Adipose tissue (tissue), 3 donors: ENCODE measurements around the gene EFHD1. TPM values are rescaled to one million over a fixed set of nuclear protein-coding genes. Genes with fewer than 3 reads are reported as not detected.
A peak's percentile ranks its signal among the peaks of the same experiment; 100 is the strongest.
"Not testable (repeated sequence)": the region's sequence is repeated elsewhere in the genome, so short reads cannot be mapped to it uniquely, and the experiment has no call there.

Experiments
- H3K27ac ChIP-seq: one replicate; pipeline ENCODE4 v1.5.1; 2013; ENCODE audit warnings: low read depth, low read length
- WGBS, 3 donors: extraction: QIAGEN DNeasy Blood & Tissue Kit; methylation state at CpG; one replicate each; pipeline ENCODE4 v1.1.7; 2013; 5-methylcytosine and 5-hydroxymethylcytosine counted together
- polyA plus RNA-seq, 3 donors: library from polyadenylated mRNA; stranded (reverse); fragments of 200-250 nt; gene quantifications; one replicate each; pipeline ENCODE4 v1.2.3, GENCODE V29; 2013
- donor health status: healthy with polysubstance abuse.
- donor health status: Bipolar disorder and iron deficiency.
- donor health status: healthy.

EFHD1 gene
- polyA plus RNA-seq, 3 donors = 2.6 to 59.5 (median 18.9) TPM

GRCh38 chr2:232675381-232675780 is 42.0 kb downstream of the EFHD1 start:
- no peak overlapping the region for H3K27ac ChIP-seq
- 91% methylated on average over 10 of the region's 10 CpGs for WGBS, 3 donors

DNA sequence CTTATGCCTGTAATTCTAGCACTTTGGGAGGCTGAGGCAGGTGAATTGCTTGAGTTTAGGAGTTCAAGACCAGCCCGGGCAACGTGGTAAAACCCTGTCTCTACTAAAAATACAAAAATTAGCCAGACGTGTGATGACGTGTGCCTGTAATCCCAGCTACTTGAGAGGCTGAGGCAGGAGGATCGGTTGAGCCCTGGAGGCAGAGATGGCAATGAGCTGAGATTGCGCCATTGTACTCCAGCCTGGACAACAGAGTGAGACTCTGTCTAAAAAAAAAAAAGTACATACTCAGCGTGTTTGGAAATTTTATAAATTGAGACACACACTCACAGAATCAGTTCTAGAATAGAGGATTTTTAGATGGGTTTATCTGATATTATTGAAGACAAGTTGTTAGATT is 46.6 kb downstream of the EFHD1 start:
- no peak overlapping the region for H3K27ac ChIP-seq
- WGBS, 3 donors = 90 to 94% (median 91%) methylated on average over 7 of the region's 7 CpGs

- 80 to 89% (median 85%) methylated on average over 10 of the region's 10 CpGs for WGBS, 3 donors
- H3K27ac ChIP-seq = no peak overlapping the region
Observed at GRCh38 chr2:232681527-232681926, 48.1 kb downstream of the EFHD1 start.

GRCh38 chr2:232683368-232683767 is 50.0 kb downstream of the EFHD1 start:
- H3K27ac ChIP-seq = no peak overlapping the region
- WGBS, 3 donors = 38 to 46% (median 40%) methylated on average over 1 of the region's 1 CpG

DNA sequence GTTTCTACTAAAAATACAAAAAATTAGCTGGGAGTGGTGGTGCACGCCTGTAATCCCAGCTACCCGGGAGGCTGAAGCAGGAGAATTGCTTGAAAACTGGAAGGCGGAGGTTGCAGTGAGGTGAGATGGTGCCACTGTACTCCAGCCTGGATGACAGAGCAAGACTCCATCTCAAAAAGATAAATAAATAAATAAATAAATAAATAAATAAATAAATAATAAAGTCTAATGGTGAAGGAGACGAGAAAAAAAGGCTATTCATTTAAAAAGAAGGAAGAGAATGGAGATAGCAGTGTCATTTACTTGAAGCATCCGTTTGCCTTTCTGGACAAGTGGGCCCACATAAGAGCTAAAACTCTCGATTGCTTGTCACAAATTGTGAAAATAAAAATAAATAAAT is 52.0 kb downstream of the EFHD1 start:
- H3K27ac ChIP-seq = not testable (repeated sequence)
- WGBS, 3 donors = 90 to 94% (median 92%) methylated on average over 6 of the region's 6 CpGs

- WGBS, 3 donors = 80 to 83% (median 82%) methylated on average over 11 of the region's 11 CpGs
- no peak overlapping the region for H3K27ac ChIP-seq
Observed at GRCh38 chr2:232687382-232688160, 54.2 kb downstream of the EFHD1 start.

GRCh38 chr2:232688201-232688600 is 54.8 kb downstream of the EFHD1 start:
- 89 to 97% (median 93%) methylated on average over 7 of the region's 7 CpGs for WGBS, 3 donors

DNA sequence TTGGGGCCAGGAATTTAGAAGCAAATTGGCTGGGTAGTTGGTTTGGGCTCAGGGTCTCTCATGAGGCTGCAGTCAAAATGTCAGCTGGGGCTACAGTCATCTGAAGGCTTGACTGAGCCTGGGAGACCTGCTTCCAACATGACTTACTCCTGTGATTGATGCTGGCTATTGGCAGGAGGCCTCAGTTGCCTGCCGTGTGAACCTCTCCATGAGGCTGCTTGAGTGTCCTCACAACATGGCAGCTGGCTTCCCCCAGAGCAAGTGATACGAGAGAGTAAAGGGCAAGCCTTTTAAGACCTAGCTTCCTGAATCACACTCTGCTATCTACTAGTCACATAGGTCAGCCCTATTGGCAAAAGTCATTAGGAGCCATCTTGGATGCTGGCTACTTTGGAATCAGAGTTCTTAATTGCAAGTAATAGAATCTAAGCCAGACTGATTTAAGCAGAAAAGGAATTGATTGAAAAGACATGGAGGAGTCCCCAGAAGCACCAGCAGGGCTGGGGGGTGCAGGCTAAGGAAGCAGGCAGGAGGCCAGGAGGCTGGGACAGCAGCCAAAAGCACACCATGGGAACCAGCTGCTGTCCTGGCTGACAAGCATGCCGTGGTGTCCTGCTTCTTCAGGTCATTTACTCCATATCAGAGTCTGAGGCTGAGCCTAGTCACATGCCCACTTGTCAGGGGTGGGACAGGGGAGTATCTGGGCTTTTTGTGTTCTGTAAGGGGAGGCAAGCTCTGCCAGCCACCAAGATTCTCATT is 55.9 kb downstream of the EFHD1 start:
- H3K27ac ChIP-seq = no peak overlapping the region
- WGBS, 3 donors = 52 to 54% (median 52%) methylated on average over 3 of the region's 3 CpGs

More at GRCh38 chr2:232688201-232688600, 54.8 kb downstream of the EFHD1 start:
- no peak overlapping the region for H3K27ac ChIP-seq

GRCh38 chr2:232691117-232691516 is 57.7 kb downstream of the EFHD1 start:
- 93 to 97% (median 96%) methylated on average over 13 of the region's 13 CpGs for WGBS, 3 donors
- not testable (repeated sequence) for H3K27ac ChIP-seq

DNA sequence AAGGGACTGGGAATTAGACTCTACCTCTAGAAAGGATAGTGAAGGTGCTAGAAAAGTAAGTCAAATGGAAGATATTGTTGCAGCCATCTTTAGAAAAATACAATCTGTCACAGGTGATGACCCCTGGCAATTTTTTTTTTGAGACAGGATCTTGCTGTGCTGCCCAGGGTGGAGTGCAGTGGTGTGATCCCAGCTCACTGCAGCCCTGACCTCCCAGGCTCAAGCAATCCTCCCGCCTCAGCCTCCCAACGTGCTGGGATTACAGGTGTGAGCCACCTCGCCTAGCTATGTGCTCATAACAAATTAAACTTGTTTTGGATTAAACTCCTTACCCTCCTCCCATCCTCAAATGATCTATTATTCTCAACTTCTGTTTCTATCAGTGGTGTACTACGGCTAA is 59.9 kb downstream of the EFHD1 start:
- WGBS, 3 donors = 81 to 89% (median 87%) methylated on average over 4 of the region's 4 CpGs
- H3K27ac ChIP-seq = no peak overlapping the region

DNA sequence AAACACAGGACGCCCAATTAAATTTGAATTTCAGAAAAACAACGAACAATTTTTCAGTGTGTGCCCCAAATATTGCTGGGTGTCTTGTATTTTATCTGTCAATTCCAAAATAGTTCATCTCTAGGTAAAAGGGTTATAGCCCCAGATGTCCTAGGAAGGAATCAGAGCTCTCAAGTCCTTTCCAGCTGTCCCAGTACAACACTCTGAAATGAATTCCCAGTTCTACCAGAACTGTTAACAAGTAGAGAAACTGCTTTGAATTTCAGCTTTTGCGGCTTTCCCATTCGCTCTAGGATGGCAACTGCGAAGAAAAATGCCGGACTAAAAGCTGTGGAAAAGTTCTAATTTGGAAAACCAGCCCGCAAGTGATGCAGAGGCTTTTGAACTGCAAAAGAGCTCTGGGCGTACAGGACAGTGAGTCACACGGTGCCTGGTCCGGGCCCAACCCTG is 63.2 kb downstream of the EFHD1 start:
- 40 to 48% (median 45%) methylated on average over 10 of the region's 10 CpGs for WGBS, 3 donors

DNA sequence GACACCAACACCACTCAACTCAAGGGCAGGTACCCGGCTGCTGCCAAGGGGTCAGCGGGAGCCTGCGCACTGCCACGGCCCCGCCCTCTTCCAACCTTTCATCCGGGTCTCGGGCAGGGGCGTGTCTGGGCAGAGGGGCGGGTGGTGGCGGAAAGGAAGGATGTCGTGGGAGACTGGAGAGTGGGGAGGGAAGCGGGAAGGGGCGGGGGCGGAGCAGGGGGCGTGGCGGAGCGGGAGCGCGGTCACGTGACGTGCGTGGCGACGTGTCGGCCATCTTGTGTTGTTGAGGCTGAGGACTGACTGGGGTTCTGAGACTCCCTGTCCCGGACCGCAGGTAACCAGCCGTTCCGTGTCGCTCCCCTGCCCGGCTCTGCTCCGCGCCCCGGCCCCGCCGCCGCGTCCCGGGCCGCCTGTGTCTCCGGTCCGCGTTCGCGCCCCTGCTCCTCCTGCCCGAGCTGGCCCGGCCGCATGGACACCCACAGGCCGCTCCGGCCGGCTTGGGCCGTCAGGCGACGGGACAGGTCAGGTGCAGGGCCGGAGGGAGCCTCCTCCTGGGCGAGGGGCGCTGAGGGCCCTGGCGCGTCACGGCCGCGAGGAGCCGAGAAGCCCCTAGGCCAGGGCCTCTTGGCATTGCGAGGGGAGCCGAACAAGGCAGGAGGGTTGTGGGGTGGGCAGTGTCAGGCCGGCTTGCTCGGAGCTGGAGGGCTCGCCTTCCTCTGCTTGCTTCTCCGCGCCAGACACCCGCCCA is 63.8 kb downstream of the EFHD1 start, which contains the start of gene GIGYF2:
Gene GIGYF2, plus strand, starts transcription at position 273 of the 748 bp plus-strand sequence. CDS start 37,867 bp downstream, outside the sequence.
- WGBS, 3 donors = 0 to 1% (median 1%) methylated on average over 55 to 71 of the region's 71 CpGs
- H3K27ac ChIP-seq = peak within 1 kb of the TSS; percentile 86

More for the DNA sequence above, 63.2 kb downstream of the EFHD1 start:
- no peak overlapping the region for H3K27ac ChIP-seq

GRCh38 chr2:232697807-232698110 is 64.4 kb downstream of the EFHD1 start:
- peak overlapping the region; percentile 86 for H3K27ac ChIP-seq
- 0 to 1% (median 0%) methylated on average over 11 of the region's 11 CpGs for WGBS, 3 donors

DNA sequence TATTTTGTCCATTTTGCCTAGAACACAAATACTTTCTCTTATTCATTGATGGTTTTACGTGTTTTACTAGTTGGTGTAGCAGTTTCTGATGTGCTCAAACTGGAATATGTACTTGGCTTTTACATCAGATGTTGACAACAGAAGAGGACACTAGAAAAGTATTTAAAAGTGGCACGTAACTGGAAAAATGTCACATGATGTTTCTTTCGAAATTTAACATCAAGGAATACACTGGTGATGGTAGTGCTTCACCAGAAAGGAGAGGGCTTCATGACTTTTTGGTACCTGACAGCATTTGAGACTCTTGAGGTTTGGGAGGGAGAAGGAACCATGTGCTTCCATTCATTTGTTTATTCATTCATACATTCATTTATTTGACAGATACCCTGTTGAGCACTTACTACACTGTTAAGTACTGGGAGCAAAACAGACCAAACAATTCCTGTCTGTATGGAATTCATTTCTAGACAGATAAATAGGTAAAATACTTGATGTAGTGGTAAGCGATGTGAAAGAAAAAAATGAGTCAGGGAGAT is 65.2 kb downstream of the EFHD1 start:
- H3K27ac ChIP-seq = no peak overlapping the region
- 43 to 61% (median 59%) methylated on average over 4 of the region's 4 CpGs for WGBS, 3 donors

DNA sequence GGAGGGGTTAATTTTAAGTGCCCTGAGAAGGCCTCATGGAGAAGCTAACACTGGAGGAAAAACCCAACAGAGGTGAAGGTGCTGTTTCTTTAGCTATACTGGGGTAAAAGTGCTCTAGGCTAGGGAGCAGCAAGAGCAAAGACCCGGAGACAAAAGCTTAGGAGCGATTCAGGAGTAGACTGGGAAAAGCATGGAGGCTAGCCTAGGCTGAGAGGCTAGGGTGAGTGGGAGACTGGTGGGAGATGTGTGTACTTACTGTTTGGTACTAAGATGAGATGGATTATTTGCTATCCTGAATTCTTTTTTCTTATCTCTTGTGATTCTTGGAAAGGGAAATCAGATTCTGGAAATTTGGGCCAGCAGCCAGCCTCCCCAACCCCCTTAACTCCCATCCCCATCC is 65.7 kb downstream of the EFHD1 start:
- H3K27ac ChIP-seq = no peak overlapping the region
- WGBS, 3 donors = 69 to 87% (median 85%) methylated on average over 2 of the region's 2 CpGs

DNA sequence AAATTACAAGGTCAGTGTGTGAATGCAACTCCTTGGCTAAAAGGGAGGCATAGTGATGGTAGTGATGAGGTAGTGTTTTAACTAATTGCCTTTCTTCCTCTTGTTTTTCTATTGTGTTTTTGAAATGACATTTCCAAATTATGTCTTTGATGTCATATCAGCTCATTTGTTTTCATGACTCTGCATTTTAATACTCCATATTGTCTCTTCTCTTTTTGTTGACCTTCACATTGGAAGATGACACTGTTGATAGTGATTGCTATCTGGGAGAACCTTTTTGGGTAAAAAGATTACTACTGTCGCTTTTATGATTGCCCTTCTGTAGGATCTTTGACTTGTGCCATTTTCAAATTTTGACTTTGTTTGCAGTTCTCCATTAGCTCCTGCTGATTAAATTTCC is 66.8 kb downstream of the EFHD1 start:
- 88 to 99% (median 92%) methylated on average over 1 of the region's 1 CpG for WGBS, 3 donors
- no peak overlapping the region for H3K27ac ChIP-seq

DNA sequence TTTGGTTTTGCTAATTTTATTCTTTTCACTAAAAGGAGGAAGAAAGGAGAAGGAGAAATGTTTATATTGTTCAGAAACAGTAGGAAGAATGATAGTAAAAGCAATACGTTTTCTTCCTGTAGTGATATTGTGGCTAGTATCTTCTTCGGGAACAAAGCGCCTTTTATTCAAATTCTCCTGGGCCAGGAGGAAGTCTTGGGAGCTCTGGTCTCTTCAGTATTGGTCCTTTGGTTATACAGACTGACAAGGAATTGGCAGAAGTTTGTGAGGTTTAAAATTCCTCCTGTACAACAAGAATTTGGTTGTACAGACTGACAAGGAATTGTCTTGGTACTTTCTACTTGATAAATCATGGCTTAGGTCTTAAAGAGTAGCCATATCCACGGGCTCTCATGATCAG is 73.7 kb downstream of the EFHD1 start:
- 87 to 95% (median 92%) methylated on average over 4 of the region's 4 CpGs for WGBS, 3 donors
- no peak overlapping the region for H3K27ac ChIP-seq

GRCh38 chr2:232713505-232713904 is 80.1 kb downstream of the EFHD1 start:
- H3K27ac ChIP-seq = no peak overlapping the region

DNA sequence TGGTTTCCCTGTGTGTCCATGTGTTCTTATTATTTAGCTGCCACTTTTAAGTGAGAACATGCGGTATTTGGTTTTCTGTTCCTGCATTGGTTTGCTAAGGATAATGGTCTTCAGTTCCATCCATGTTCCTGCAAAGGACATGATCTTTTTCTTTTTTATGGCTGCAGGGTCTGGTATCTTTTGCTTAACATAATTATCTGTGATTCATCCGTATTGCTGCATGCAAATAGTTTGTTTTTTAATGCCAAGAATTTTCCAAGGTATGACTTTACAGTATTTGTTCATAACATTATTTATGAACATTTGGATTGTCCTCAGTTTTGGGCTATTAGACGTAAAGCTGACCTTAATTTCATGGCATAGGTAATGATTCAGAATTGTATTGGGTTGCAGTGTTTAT is 81.6 kb downstream of the EFHD1 start:
- WGBS, 3 donors = 67 to 91% (median 86%) methylated on average over 3 of the region's 3 CpGs

More for the DNA sequence above, 81.6 kb downstream of the EFHD1 start:
- H3K27ac ChIP-seq = no peak overlapping the region
